ENCODE data around the gene HLA-B.
"Not testable (repeated sequence)": the region's sequence is repeated elsewhere in the genome, so short reads cannot be mapped to it uniquely, and the experiment has no call there.

Gene HLA-B

DNA sequence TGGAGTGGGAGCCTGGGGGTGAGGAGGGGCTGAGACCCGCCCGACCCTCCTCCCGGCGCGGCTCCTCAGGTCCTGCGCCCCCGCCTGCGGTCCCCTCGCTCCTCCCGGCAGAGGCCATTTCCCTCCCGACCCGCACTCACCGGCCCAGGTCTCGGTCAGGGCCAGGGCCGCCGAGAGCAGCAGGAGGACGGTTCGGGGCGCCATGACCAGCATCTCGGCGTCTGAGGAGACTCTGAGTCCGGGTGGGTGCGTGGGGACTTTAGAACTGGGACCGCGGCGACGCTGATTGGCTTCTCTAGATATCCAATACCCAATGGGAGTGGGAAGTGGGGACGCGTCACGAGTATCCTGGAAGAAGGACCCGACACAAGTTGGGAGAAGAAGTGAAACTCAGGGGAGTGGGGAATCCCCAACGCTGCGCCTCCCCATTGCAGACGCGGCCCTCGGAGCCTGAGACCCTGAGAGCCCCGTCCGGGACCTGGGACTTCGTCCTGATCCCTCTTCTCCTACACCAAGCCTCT is at the start of gene HLA-B:
TSS of gene HLA-B (minus strand) at position 234 of the 521 bp plus-strand sequence. CDS start at position 213, 21 bp downstream.
- peak; percentile 60 for DNase-seq (ENCODE audit: low read depth)

DNA sequence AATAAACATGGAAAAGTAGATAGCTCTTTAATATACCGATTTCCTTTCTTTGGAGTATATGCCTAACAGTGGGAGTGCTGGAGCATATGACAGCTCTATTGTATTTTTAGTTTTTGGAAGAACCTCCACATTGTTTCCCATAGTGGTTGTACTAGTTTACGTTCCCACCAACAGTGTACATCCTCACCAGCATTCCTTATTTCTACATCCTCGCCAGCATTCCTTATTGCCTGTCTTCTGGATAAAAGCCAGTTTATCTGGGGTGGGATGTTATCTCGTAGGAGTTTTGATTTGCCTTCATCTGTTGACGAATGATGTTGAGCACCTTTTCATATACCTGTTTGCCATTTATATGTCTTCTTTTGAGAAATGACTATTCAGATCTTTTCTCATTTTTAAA is 49.0 kb upstream of the HLA-B start:
- no peak for DNase-seq (ENCODE audit: low read depth)

DNA sequence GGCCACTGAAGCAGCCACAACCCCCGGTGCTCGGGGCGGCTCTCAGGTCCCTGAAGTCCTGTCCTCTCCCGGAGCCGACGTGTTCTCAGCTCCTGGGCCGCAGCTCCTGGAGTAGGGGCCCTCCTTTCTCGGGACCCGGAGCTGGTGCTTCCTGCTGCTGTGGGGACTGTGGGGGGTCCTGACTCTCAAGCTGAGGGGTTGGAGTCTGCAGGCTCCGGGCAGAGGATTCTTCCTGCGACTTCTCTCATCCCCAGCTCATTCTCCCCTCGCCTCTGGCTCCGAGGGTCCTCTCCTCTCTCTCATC is 47.0 kb upstream of the HLA-B start:
- DNase-seq (ENCODE audit: low read depth), result not testable (repeated sequence)

DNA sequence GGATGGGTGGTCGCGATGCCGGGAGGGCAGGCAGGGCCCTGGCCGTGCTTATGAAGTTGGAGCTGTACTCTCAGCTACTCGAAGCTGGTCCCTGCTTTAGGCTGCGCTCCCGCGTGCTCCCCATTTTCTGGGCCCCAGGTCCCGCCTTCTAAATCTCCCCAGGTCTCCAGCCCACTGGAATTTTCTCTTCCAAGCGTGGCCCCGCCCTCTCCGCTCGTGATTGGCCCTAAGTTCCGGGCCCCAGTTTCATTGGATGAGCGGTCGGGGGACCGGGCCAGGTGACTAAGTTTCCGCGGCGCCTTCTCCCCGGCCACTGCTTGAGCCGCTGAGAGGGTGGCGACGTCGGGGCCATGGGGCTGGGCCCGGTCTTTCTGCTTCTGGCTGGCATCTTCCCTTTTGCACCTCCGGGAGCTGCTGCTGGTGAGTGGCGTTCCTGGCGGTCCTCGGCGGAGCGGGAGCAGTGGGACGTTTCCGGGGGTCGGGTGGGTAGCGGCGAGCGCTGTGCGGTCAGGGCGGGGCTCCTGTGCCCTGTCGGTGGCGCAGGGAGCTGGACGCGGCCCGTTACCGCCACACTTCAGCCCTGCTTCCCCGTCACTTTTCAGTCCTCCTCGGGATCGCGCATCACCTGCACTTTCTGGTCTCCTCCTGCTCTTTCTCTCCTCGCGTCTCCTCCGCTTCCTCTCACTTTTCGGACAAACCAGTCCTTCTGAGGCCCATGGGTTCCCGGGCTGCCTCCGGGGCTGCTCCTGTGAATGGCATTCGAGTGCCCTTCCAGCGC is 46.5 kb upstream of the HLA-B start, which contains the start of gene MICA:
TSS of gene MICA (plus strand) at position 313 of the 778 bp plus-strand sequence. CDS start at position 351, 38 bp downstream.
- DNase-seq (ENCODE audit: low read depth), result peak; percentile 66

DNA sequence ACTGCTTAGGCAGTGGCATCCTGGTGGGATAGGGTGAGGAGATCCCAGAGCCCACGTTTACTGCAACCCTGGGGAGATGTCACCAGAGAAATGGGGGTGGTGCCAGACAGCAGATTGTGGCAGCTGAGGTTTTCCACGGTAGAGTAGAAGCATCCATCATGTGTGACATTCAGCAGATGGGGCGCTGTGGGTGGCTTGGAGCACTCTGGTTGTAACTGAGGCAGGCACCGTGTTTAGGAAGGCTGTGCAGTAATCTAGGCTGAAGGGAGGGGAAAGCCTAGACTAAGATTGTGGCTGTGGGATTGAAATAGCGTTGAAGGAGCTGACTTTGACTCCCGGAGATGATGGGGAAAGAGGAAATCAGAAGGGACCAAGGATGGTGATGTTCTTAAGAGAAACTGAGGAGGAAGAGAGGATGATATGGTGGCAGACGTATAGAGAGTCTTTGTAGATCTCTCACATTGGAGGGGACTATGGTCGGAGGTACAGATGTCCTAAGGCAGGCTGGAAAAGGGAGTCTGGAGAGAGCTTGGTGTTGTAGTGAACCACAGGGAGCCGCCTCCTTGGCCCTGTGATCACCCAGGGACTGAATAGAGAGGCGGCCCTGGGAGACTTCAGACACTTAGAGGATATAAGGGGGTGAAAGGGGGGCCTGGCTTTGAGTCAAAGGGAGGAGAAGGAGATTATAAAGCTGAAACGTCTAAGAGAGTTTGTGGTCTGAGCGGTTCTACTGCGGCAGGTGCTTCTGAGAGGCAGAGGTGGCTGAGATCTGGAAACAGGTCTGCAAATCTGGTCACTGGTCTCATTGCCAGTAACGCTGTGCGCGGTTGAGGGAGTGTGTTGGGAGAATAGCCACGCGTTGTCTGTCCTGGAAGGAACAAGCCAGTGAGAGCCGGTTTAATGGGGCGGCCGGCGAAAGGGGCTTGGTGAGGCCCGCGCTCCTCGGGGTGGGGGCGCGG is 45.6 kb upstream of the HLA-B start:
- no peak for DNase-seq (ENCODE audit: low read depth)

DNA sequence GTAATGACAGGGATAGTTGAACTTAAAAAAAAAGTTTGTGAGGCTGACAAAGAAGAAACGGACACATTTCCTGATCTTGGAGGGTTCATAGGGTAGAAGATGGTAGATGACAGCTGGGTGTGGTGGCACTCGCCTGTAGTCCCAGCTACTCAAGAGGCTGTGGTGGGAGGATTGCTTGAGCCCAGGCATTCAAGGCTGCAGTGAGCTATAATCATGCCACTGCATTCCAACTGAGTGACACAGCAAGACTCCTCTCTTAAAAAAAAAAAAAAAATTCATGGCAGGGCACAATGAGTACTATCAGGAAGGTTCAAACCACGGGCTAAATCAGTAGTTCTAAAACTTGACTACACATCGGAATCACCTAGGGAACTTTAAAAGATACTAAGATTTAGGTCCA is 44.4 kb upstream of the HLA-B start:
- no peak for DNase-seq (ENCODE audit: low read depth)

DNA sequence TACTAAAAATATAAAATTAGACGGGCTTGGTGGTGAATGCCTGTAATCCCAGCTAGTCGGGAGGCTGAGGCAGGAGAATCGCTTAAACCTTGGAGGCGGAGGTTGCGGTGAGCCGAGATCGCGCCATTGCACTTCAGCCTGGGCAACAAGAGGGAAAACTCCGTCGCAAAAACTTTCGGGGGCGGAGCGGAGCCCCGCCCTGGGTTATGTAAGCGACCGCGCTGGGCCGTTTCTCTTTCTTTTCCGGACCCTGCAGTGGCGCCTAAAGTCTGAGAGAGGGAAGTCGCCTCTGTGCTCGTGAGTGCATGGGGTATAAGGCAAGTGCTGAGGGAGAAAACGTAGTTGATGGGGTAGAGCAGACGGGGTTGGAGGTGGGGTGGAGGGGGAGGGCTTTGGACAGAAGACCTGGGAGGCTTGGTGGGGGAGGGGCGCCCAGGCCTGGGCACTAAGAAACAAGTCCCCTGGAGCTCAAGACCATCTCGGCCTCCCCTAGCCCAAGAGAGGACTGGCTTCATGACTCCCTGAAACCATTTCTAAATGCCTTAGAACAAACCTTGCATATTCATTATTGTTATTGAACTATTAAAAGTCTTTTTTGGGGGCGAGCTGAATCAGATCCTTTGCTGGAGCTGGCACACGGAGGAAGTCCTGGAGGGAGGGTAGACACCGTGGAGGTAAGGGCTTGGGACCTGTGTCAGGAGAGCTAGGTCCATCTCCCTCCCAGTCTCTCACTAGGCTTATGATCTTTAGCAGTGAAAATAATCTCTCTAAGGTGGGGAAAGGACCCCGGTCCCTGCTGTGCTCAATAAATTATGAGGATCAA is 43.7 kb upstream of the HLA-B start:
- peak; percentile 56 for DNase-seq (ENCODE audit: low read depth)

DNA sequence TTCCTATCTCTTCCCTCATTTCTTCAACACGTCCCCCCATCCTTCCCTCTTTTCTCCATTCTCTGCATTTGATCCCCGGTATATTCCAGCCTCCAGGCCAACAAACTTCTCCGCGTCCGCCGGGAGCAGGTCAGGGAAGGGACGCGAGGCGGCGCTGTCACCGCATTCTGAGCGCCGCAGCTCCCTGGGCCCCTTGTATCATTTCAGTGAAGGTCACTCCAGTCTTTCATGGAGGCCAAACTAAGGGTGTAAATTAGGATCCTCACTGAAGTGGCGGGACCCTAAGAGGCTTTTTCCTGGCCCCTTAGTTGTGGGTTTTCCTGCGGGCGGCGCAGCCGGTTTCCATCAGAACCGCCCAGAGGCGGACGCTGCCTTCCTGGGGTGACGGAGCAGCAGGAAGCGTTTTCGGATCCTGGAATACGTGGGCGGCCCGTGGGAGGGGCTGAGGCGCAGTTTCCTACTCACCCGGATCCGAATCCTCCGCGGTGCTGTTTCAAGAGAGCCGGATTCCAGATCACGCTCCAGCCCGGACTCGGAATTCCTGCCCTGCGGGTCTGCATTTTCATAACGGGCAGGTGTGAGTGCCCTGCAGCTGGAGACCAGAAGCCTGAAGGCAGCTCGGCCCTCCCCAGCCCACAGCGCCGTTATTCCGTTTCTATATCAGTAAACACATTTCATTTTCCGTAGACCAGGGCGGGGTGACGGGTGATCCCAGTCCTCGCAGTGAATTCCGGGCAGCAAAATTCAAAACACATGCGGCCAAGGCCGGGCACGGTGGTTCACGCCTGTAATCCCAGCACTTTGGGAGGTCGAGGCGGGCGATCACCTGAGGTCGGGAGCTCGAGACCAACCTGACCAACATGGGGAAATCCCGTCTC is 42.8 kb upstream of the HLA-B start:
- DNase-seq (ENCODE audit: low read depth), result peak; percentile 58

DNA sequence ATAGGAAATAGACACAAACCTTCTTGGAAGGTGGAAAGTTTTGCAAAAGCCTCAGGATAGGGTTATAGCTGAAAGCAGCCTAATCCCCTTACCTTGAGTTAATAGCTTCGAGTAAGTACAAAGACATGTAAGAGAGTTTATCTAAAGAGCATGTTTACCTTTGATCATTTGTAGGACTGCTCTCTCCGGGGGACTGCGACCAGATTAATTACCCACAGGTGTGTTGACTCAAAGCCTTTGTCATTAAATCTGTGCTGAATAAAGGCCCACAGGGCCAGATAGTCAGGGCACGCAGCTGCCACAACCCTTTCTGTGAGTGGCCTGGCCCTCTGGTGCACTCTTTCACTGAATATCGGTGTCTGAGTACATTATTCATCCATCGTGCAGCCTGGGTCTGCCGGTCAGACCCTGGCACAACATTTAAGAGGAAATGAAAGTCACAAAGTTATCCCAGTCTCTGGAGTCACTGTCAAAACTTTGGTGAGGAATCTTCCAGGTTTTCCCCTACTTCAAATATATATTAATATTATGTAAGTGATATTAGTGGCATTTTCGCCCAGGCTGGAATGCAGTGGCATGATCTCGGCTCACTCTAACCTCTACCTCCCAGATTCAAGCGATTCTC is 41.0 kb upstream of the HLA-B start:
- no peak for DNase-seq (ENCODE audit: low read depth)

DNA sequence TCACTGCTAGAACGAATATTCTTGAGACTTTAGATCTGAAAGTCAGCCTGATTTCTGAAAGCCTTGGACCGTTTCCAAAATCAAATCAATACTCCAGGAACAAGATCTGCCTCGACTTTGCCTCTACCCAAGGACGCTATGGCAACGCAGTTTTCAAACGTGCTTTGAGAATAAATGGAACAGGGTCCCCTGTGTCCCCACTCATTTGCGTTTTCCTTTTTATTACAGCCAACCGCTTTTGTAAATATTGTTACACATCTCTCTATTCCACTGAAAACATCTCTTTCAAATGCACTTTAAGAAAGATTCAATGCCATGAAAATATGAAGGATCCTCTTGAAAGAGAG is 40.1 kb upstream of the HLA-B start:
- DNase-seq (ENCODE audit: low read depth), result not testable (repeated sequence)

DNA sequence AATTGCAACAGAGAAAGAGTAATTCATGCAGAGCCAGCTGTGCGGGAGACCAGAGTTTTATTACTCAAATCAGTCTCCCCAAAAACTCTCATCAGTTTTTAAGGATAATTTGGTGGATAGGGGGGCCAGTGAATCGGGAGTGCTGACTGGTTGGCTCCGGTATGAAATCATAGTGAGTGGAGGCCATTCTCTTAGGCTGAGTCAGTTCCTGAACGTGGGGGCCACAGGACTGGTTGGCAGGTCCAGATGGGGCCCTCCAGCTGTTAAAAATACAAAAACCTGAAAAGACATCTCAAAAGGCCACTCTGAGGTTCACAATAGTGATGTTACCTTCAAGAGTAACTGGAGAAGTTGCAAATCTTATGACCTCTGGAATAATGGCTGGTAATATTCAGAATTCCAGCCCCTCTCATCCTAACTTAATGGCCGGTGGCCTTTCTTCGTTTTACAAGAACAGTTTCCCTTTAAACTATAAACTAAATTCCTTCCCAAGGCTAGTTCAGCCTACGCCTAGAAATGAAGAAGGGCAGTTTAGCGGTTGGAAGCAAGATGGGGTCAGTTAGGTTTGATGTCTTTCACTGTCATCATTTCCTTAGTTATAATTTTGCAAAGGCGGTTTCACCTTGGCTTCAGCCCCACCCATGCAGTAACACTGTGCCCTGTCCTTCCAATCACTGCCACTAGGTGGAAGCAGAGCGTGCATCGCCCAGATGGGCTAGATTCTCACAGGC is 39.6 kb upstream of the HLA-B start:
- DNase-seq (ENCODE audit: low read depth), result peak; percentile 82

DNA sequence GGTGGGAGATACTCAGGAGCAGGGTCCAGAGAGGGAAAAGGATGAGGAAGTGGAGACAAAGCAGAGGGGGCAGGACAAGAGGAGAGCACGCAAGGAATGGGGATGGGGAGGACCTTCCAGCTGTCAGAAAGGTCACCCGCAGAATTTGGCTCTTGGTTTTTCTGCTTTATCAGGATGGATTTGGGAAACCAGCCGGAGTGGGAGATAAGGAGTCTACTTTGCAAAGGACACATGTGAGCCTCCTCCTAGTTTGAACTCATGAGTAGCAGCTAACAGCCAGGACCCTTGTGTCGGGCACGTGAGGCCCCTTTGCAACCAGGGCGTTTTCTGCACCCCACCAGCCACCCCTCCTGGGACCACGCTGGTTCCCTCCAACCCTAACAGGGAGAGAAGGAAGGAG is 38.9 kb upstream of the HLA-B start:
- DNase-seq (ENCODE audit: low read depth), result no peak

DNA sequence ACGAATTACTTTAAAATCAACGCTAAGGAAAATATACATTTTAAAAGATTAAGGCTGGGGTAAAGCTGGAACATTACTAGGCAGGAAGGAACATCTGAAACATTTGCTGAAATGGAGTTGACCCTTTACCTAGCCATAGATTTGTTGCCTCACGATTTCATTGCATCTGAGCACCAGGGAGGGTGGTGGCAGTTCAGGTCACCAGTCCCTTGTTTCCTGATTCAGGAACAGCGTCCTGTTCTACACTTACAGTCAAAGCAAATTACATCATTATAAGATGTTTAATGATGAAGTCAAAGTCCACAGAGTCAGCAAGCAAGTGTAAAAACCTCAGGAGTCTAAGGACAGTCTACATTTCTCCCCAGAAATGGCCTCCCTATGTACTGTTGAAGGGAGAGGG is 37.4 kb upstream of the HLA-B start:
- no peak for DNase-seq (ENCODE audit: low read depth)

DNA sequence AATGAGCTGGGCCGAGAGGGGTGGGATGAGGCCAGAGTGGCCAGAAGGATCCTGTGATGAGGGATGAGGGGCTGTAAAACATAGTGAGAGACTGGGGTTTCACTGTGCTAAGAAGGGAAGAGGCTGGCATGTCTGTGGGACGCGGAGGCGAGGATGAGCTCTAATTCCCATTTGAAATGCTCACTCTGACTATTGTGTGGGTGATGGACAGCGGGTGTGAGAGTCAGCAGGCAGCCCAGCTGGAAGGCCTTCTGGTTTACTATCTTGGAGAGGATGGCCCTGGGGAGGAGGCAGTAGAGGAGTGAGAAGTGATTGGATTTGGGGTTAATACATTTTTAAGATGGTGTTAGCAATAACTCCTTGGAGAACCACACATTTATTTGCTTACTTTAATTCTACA is 37.0 kb upstream of the HLA-B start:
- no peak for DNase-seq (ENCODE audit: low read depth)

DNA sequence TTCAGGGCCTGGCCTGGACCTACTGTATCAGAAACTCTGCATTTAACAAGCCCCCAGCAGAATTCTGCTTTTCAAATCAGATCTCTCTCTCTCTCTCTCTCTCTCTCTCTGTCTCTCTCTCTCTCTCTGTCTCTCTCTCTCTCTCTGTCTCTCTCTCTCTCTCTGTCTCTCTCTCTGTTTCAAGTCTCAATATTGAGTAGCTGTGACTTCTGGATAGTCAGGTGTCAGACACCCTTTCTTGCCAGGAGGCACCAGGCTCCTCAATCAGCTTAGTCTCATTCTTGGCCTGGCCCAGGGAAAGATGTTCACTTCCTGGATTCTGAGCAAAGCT is 32.8 kb upstream of the HLA-B start:
- DNase-seq (ENCODE audit: low read depth), result not testable (repeated sequence)

DNA sequence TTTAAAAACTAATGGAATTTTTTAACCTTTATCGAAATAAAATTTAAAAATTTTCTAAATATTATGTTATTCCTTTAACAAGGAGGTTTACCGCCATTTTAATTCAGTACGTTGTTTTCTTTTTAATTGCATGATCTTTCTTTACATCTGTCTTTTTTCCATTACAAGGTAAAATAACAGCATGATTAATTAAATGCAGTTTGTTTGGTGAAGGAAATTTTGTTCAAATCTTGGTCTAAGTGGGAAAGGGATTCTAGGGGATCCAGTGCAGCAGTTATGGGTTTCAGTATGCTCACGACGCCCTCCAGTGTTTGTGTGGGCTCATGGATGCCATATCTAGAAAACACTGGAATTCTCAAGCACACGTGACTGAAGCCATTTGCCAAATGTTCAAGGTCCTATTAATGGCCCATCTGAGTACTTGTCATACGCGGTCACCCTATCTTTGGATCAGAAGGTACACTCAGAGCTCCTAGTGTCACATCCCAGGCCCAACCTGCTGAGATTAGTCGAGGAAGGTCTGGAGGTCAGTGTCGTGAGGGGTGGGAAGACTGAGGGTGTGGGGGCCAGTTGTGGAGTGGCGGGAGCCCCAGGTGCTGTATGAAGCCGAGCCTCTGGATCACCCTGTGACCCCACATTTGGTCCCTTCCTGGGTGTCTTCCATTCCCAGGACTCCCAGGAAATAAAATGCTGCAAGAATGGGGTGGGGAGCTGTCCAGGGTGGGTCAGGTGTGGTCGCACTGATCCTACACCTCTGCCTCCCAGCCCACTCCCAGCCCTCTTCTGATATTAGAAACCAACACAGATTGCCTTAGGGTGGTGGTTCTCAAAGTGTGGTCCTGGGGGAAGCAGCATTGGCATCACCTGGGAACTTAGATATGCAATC is 32.2 kb upstream of the HLA-B start:
- DNase-seq (ENCODE audit: low read depth), result not testable (repeated sequence)

DNA sequence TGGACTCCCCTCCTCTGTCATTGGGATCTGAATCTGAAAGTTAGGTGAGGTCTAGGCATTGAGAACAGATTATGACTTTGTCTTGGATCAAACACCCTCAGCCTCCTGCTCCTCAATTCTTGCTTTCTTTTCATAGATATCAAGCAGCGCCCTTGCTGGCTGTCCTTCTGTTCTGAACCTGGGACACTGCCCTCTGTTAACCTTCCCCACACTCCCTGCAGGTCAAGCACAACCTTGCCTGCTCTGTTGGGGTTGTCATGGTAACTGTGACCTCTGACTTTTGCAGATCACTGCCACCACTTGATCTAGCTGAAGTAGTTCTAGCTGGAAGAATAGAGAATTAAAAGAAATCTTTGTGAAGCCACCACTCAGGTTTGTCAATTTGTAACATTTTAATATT is 30.0 kb upstream of the HLA-B start:
- DNase-seq (ENCODE audit: low read depth), result no peak

DNA sequence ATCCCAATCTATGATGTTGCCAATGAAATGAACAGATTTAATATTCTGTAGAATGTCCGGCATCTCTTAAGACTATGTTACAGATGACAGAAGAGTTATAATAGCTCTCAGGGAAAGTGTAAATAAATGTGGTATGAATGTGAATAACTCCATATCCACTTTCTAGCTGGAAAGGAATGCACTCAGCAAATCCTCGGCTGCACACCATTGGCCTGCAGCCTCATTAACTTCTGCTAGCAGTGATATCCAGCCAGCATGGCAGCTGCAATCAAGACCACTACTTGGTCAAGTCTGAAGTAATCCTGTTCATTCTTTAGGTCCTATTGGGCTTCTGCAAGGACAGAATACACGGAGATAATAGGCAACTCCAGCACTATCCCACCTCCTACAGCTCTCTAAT is 29.1 kb upstream of the HLA-B start:
- no peak for DNase-seq (ENCODE audit: low read depth)

DNA sequence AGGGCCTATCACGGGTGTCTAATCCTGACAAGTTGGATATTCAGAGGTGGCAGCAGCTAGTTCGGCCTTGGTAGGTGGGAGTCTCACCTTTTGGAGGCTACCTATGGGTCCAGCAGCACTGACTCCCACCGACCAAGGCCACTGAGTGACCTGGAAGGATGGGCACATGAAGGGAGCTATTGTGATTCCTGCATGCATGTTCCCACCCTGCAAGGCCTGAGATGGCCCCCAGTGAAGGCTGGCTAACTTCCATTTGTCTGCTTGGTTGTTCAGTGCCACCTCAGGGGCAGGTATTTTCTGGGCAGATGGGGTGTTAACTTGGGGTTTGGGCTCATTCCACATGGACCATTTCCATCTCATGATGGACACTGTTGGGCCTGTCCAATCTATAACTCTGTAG is 28.1 kb upstream of the HLA-B start:
- no peak for DNase-seq (ENCODE audit: low read depth)
